ENCODE results near the gene PTPRT.

PTPRT gene

GRCh38 chr20:42346189-42347170 is 843.2 kb downstream of the PTPRT start:
- DNase-seq: no peak

GRCh38 chr20:42341654-42342053 is 848.1 kb downstream of the PTPRT start:
- DNase-seq: no peak

GRCh38 chr20:42340368-42340767 is 849.3 kb downstream of the PTPRT start:
- no peak for DNase-seq

DNA sequence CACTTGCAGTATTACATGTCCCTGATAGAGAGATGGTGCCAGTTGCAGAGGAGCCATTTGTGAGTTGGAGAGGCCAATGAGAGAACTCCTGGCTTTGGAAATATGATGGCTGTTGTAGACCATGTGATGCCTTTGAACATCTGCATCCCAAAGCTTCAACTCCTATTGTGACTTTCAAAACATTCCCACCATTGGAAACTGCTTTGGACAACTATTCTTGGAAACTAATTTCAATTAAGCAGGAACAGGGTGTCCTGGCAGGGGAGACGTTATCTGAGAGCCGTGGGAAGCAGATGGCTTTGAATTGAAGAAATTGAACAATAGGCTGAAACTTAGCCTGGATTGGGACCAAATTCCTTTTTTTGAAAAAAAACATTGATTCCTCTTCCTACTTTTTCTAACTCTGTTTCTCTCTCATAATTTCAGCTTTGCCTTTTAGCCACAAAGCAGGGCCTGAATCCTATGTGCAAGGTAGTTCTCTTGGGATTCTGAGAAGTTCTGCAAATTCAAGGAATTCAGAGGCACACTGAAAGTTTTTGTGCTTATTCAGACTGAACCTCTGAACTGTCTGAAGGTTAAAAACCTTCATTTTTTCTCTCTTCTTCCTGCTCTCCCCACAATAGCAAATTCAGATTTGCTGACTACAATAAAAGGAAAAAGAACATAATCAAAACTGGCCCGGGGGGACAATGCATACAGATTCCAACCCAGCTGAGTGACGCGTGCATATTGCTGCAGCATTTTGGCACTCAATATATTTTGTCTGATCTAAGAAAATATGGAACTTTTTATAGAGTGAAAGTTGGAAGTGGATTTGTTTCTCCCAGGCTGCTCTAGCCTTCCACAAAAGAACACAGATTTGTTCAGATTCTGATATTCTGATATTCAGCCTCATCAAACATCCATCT is 851.2 kb downstream of the PTPRT start:
- no peak for DNase-seq

GRCh38 chr20:42336576-42336975 is 853.1 kb downstream of the PTPRT start:
- no peak for DNase-seq

- no peak for DNase-seq
These were observed 870.3 kb downstream of the PTPRT start for GRCh38 chr20:42319252-42320013.

DNA sequence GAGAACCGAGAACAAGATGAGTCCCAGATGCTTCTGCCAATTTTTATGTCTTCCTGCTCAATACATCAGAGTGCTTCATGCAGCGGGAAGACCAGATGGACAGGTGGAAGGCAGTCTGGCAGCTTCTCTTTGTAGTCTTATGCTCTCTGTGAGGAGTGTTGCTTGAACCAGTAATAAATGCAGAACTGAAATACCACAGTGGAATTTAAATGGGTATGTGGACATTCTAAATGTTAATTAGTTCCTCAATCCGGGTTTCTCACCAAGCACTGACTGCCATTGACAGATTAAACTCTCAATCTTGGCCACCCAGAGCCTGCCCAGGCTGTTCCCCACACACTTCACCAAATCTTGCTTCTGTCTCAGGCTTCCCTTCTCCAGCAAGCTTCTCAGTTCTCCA is 876.0 kb downstream of the PTPRT start:
- no peak for DNase-seq

GRCh38 chr20:42309050-42309449 is 880.7 kb downstream of the PTPRT start:
- no peak for DNase-seq

DNA sequence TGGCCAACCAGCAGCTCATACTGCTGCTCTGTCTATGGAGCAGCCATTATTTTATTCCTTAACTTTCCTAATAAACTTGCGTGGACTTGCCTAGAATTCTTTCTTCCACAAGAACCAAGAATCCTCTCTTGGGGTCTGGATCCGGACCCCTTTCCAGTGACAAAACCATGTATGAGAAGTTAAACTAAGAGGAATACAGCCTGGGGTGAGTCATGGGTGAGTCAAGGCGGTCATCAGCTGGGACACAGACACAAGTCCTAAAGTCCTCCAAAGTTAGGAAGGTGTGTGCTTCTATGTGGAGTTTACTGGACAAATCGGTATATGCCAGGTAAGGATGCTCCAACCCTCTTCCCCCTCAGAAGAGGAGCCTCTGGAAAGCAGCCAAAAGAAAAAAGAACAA is 881.5 kb downstream of the PTPRT start:
- no peak for DNase-seq

- DNase-seq: no peak
These were observed 894.1 kb downstream of the PTPRT start for GRCh38 chr20:42295592-42295991.

DNA sequence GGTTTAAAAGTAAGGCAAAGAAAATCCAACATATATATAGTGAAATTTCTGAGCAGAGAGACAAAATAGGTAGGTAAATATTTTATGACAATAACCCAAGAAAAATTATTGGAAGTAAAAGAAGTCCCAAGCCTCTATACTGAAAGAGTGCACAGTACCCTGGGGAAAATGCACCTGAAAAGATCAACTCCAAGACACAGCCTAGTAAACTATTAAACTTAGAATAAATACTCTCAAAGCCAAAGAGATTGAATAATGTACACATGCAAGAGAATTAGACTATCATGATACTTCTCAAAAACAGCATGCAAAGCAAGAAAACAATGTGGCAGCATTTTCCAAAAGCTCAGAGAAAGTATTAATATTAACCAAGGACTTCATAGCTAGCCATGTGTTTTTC is 894.7 kb downstream of the PTPRT start:
- no peak for DNase-seq

- DNase-seq: no peak
These were observed 907.9 kb downstream of the PTPRT start for GRCh38 chr20:42281801-42282200.

DNA sequence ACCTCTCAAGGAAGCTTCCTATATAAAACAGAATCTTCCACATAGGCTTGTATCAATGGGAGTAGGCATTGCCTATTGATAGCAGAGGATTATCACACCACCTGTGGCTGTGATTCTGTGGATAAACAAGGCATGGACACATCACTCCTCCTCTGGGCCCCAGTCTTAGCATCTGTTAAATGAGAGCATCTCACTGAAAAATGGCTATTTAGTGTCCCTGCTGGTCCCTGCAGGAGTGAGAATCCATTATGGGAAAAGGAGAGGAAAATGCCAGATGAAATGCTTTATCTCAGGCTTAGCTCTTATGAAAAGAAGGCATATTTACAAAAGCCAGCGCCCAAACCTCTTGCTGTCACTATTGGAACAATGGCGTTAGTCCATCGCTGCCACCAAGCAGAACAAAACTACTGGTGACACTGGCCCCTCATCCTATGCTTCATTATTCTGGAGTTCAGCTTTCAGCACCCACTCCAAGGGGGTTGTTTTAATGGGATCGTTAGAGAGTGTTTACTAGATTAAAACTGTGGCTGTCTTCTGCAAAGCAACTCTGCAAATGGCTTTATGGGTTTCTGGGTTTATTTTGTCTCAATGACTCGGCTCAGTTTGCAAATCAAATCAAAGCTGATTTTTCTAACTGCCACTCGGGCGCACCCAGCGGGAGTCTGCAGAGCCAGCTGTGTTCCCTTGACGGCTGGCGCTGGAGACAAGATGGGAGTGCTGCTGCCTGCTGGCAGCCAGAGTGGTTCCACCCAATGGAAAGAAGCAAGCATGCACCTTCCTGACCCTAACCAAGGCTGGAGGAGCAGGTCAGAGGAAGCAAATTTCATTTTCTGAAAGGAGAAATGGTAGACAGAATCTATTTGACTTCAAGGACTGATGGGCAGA is 912.7 kb downstream of the PTPRT start:
- DNase-seq: peak; percentile 75

GRCh38 chr20:42274986-42275385 is 914.7 kb downstream of the PTPRT start:
- no peak for DNase-seq

- no peak for DNase-seq
These were observed 917.2 kb downstream of the PTPRT start for GRCh38 chr20:42272516-42272915.

DNA sequence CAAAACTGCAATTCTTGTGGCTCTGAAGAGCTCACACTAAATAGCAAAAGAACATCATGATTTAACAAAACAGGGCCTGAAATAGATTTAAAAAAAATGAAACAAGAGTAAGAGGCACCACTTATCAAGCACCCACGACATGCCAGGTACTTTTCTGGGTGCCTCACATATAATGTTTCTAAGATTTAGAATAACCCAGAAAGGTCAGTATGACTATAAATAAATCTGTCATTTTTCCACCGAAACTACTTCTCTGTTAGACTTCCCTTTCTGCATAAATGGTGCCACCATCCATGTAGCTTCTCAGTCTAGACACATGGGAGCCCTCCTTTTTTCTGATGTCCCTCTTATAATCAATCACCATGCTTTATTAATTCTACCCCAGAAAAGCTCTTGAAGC is 919.2 kb downstream of the PTPRT start:
- DNase-seq: no peak

- DNase-seq: no peak
These were observed 921.8 kb downstream of the PTPRT start for GRCh38 chr20:42267793-42268384.

DNA sequence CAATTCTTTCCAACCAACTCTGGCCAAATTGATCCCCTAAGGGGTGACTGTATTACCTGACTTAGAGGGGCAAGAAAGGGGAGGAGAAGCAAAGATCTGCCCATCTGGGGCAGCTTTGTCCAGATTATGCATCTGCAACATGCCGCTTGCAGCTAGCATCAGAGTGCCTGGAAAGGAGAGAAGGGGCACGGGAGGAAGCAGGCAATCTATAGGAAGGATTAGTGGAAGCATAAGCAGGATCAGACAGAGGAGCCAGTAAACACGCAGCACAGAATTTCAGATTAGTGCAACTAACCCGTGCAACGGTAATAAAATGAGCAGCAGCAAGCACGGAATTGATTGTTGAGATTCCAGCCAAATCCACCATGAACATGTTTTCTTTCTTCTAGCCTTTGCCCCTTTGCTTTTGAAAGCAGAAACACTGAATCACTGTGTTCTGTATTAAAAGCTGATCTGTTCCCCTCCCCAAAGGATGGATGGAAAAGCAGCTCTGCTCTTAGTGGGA is 927.9 kb downstream of the PTPRT start:
- DNase-seq: no peak

DNA sequence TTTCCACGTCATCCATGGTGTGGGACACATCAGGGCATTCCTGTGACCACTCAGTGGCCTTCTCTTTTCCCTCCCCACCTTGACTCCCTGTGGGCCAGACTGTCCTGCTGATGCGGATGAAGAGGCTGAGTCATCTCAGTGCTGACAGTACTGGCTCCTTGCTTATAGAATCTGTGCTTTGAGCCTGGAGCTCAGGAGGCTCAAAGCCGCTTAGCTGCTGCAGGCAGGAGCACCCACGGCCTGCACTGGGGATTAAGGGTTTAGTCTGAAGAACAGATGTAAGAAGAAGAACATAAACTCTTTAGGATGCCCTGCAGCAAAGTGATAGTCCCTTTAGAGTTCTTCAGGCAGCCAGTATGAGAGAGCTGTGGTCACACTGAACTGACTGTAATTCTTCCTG is 929.5 kb downstream of the PTPRT start:
- DNase-seq: no peak

- no peak for DNase-seq
These were observed 930.3 kb downstream of the PTPRT start for GRCh38 chr20:42259389-42259788.
